HEK293T (cell line): ENCODE data around the gene LSAMP.

Source experiments
- CTCF ChIA-PET: fragments of 350-600 bp; formaldehyde crosslinking; extraction: SDS; loops from one replicate; lab custom pipeline; 2021; ENCODE audit warnings: antibody characterized with exemption, inconsistent platforms; lab: Yijun Ruan, JAX
- POLR2A ChIA-PET: fragments of 350-600 bp; formaldehyde crosslinking; extraction: SDS; loops from one replicate; lab custom pipeline; 2020; ENCODE audit warnings: antibody characterized with exemption, inconsistent platforms; lab: Yijun Ruan, JAX
- DNase-seq: peaks from one replicate; pipeline ENCODE4 v3.0.0; 2012; ENCODE audit warnings: mixed read lengths; ENCODE audit errors: extremely low spot score
- ARNT ChIP-seq: fragments of 450-650 bp; IDR thresholded peaks from 2 replicates; pipeline ENCODE4 v1.6.1; 2017; ENCODE audit warnings: mild to moderate bottlenecking
- BHLHE40 ChIP-seq: fragments of 450-650 bp; IDR thresholded peaks from 2 replicates; pipeline ENCODE4 v1.6.1; 2016; ENCODE audit warnings: mild to moderate bottlenecking, moderate library complexity, borderline replicate concordance
- CTBP1 ChIP-seq: fragments of 450-650 bp; IDR thresholded peaks from 2 replicates; pipeline ENCODE4 v1.6.1; 2016; ENCODE audit warnings: borderline replicate concordance
- ELF4 ChIP-seq: fragments of 450-650 bp; IDR thresholded peaks from 2 replicates; pipeline ENCODE4 v1.6.1; 2017; ENCODE audit warnings: antibody characterized with exemption
- FOXA1 ChIP-seq: fragments of 450-650 bp; IDR thresholded peaks from 2 replicates; pipeline ENCODE4 v1.6.1; 2016; ENCODE audit warnings: mild to moderate bottlenecking
- FOXK2 ChIP-seq: fragments of 450-650 bp; IDR thresholded peaks from 2 replicates; pipeline ENCODE4 v1.6.1; 2016; ENCODE audit warnings: mild to moderate bottlenecking
- FOXM1 ChIP-seq: fragments of 450-650 bp; IDR thresholded peaks from 2 replicates; pipeline ENCODE4 v1.6.1; 2017; ENCODE audit warnings: mild to moderate bottlenecking, borderline replicate concordance
- HDGF ChIP-seq: fragments of 450-650 bp; IDR thresholded peaks from 2 replicates; pipeline ENCODE4 v1.6.1; 2017; ENCODE audit warnings: antibody characterized with exemption, borderline replicate concordance
- L3MBTL2 ChIP-seq: fragments of 450-650 bp; conservative IDR thresholded peaks from 2 replicates; pipeline ENCODE4 v1.6.1; 2016; ENCODE audit warnings: mild to moderate bottlenecking
- LEF1 ChIP-seq: fragments of 450-650 bp; IDR thresholded peaks from 2 replicates; pipeline ENCODE4 v1.6.1; 2017; ENCODE audit warnings: mild to moderate bottlenecking, borderline replicate concordance
- NFRKB ChIP-seq: fragments of 450-650 bp; IDR thresholded peaks from 2 replicates; pipeline ENCODE4 v1.6.1; 2016; ENCODE audit warnings: mild to moderate bottlenecking, moderate library complexity
- SP1 ChIP-seq: fragments of 450-650 bp; IDR thresholded peaks from 2 replicates; pipeline ENCODE4 v1.6.1; 2017
- SUZ12 ChIP-seq: fragments of 450-650 bp; IDR thresholded peaks from 2 replicates; pipeline ENCODE4 v1.6.1; 2016; ENCODE audit warnings: mild to moderate bottlenecking
- TARDBP ChIP-seq: fragments of 450-650 bp; IDR thresholded peaks from 2 replicates; pipeline ENCODE4 v1.6.1; 2016
- ZNF384 ChIP-seq: fragments of 450-650 bp; IDR thresholded peaks from 2 replicates; pipeline ENCODE4 v1.6.1; 2016
- TF ChIP-seq, protein P1 (sequence below): fragments of 450-650 bp; IDR thresholded peaks from 2 replicates; pipeline ENCODE4 v1.6.1; 2016

The LSAMP gene

DNA sequence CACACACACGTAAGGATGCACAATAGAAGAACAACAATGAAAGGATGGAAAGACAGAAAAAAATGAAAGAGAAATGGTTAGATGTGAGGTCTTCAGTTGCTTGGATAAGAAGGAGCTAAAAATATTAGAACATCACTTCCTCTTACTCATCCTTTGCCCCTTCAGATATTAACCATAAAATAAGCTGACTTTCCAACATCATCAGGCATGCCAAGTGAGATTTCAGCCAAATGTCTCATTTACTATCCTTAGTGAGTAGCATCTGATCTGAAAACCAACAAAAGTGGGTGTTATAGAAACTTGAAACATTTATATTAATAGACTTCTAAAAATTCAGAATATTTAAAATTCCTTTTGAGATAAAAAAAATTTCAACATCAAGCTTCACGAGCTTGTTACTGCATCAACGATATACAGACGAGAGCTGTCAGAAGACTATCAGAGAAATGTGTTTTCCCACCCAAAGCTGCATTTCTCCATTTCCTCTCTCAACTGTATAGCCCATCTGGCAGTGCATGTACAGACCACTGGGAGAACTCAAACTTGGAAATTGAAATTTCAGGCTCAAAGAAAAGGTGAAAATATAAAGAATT lies 25.4 kb upstream of the LSAMP start:
- TF ChIP-seq HDGF (no peak), BHLHE40 (no peak), FOXA1 (no peak), FOXK2 (no peak), FOXM1 (no peak), ZNF384 (no peak), L3MBTL2 (no peak), ELF4 (no peak), ARNT (no peak)

DNA sequence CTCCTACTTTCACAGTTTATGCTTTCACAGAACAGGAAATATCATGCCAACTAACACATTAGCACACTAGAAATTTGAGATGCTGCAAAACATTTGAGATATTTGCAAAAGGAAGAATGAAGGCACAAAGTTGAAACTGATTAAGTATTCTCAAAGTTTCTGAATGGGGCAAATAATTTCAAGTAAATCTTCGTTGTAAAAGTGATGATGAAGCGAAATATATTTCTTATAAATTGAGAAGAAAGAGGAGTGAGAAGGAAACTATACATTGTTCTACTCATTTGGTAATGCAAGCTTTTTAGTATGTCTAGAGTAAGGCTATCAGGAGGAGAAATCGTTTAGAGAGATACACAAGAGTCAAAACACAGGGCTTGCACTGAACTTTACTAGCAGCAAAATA lies 24.3 kb upstream of the LSAMP start:
- ChIA-PET POLR2A (no interaction called here), CTCF (no interaction called here)
- no peak for TF ChIP-seq L3MBTL2
- no peak for TF ChIP-seq ELF4
- TF ChIP-seq NFRKB: no peak
- no peak for TF ChIP-seq SUZ12
- TF ChIP-seq FOXA1: no peak
- no peak for TF ChIP-seq CTBP1
- no peak for TF ChIP-seq BHLHE40
- TF ChIP-seq HDGF: no peak
- no peak for TF ChIP-seq FOXK2
- TF ChIP-seq, protein P1, sequence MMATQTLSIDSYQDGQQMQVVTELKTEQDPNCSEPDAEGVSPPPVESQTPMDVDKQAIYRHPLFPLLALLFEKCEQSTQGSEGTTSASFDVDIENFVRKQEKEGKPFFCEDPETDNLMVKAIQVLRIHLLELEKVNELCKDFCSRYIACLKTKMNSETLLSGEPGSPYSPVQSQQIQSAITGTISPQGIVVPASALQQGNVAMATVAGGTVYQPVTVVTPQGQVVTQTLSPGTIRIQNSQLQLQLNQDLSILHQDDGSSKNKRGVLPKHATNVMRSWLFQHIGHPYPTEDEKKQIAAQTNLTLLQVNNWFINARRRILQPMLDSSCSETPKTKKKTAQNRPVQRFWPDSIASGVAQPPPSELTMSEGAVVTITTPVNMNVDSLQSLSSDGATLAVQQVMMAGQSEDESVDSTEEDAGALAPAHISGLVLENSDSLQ: no peak
- no peak for TF ChIP-seq FOXM1
- no peak for TF ChIP-seq ZNF384
- no peak for DNase-seq

More for the DNA sequence above, 25.4 kb upstream of the LSAMP start:
- no peak for DNase-seq
- POLR2A ChIA-PET: no interaction called here
- CTCF ChIA-PET: no interaction called here

DNA sequence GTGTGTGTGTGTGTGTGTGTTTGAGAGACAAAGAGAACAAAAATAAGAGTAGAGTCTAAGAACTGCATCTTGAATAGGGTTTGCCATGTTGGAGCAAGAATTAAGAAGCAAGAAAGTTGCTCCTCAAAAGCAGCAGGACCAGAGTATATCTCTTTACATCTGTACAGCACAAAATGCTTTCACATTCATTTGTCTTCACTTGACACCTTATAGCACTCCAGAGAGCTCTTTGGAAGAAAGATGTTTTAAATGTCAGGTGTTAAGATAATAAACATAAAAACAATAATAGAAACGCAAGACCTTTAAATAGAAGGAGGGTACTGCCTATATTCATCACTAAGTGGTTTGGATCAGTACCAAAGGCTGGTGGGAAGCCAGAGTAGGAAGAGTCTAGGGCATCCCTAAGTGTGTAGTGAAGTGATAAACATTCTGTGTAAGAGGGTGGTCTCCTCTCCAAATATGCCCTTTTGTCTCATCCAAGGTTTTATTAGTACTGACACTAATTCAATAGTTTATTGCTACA lies 19.1 kb upstream of the LSAMP start:
- no peak for TF ChIP-seq SUZ12
- no peak for TF ChIP-seq BHLHE40
- TF ChIP-seq TARDBP: no peak
- TF ChIP-seq ELF4: no peak
- TF ChIP-seq FOXA1: no peak
- no peak for TF ChIP-seq NFRKB
- TF ChIP-seq LEF1: no peak
- TF ChIP-seq FOXK2: no peak
- TF ChIP-seq FOXM1: no peak
- TF ChIP-seq ARNT: no peak
- TF ChIP-seq ZNF384: no peak
- TF ChIP-seq, protein P1: no peak
- TF ChIP-seq SP1: no peak
- TF ChIP-seq CTBP1: no peak
- no peak for TF ChIP-seq L3MBTL2
- no peak for TF ChIP-seq HDGF
- no peak for DNase-seq
- ChIA-PET POLR2A (no interaction called here), CTCF (no interaction called here)

DNA sequence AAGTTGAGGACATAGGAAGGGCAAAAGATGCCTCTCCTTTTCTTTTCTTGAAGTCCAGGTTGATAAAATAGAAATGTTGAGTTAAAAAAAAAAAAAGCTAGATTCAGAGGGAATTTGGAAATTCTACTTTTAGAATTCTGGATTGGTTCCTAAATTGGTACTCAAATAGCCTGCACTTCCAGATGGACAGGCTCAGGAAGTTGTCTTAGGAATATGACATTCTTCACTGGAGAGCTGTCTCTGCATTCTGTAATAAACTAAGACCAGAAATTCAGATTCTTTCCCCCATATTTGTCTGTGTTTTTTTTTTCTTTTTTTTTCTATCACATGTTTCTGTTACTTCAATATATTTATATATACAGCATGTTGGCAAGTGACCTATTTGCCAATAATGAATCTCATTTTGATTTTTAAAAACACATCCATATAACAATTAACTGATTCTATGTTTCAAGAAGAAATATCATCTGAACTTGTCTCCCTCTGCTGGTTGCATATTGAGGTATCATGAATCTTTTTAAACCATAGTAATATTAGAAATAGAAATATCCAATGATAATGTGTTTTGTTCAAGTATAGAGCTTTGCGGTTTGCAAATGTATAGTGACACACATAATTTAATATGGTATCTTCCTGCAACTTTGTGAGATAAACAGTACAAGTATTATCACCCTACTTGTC lies 8.5 kb upstream of the LSAMP start:
- ChIA-PET POLR2A (no interaction called here), CTCF (interaction anchor here (0.6 kb wide), 2 partner anchors 10 to 116 kb away, joined by 3 read pairs; no protein-coding TSS in a partner anchor)
- TF ChIP-seq SUZ12 (no peak), FOXA1 (no peak), ZNF384 (no peak)
- no peak for DNase-seq

DNA sequence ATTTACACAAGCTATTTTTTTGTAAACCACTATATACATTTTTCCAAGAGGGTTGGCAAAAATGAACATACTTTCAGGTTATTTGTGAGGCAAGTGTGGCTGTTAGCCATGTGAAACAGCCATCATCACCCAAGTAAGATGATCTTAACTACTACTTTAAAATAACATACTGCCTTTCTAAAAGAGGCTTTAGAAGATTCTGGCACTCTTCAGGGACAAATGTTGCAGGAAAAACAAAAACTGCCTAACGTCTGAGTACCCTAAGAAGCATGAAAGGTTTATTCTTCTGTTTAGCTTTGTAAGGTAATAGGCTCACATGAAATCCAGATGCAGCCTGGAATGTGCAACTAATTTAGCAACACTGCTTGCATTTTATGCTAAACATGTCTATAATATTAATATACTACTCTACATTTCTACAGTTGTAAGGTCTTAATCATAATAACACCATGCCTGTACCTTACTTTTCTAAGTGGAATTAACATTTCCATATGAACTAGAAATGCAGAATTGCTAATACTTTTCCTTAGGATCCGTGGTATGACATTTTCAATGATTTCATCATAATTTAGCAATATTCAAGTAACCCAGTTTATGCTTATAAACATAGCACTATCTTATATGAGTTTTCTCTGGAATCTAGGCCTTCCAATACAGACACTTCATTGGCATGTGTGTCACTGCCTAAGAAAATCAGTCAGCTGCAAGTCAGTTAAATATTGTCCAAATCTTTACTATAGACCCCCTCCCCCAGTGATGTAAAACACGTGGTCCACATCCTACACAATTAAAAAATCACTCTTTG lies 4.5 kb upstream of the LSAMP start:
- TF ChIP-seq LEF1 (no peak), FOXK2 (no peak), L3MBTL2 (no peak), SP1 (no peak), FOXM1 (no peak), HDGF (no peak), FOXA1 (no peak), SUZ12 (no peak), ZNF384 (no peak), ELF4 (no peak), TARDBP (no peak), ARNT (no peak)
- TF ChIP-seq, protein P1: no peak
- POLR2A ChIA-PET: no interaction called here
- CTCF ChIA-PET: no interaction called here
- DNase-seq: no peak
